Tibial artery (tissue), 4 donors: ENCODE data around the gene POLD2.

Source experiments
- DNase-seq, 2 donors: peaks; one replicate each; pipeline ENCODE4 v3.0.0-alpha.2; 2019
- H3K27ac ChIP-seq, 2 donors: fragments of 200-600 bp; sonication (generic) in 1 of 2; 1 replicate in 1 of 2; 2 replicates in 1 of 2; pipeline ENCODE4 v1.5.1; 2018 to 2019; ENCODE audit warnings: mild to moderate bottlenecking in 1 of 2
- H3K27me3 ChIP-seq, 2 donors: fragments of 200-600 bp; sonication (generic) in 1 of 2; one replicate each; pipeline versions ENCODE4 v1.5.1 to v1.6.0; 2016 to 2019
- H3K36me3 ChIP-seq, 3 donors: fragments of 200-600 bp; sonication (generic) in 2 of 3; one replicate each; pipeline ENCODE4 v1.5.1; 2016 to 2019; ENCODE audit warnings: mild to moderate bottlenecking in 2 of 3
- H3K4me1 ChIP-seq, 4 donors: fragments of 200-600 bp; sonication (generic) in 2 of 4; 1 replicate in 3 of 4; 2 replicates in 1 of 4; pipeline ENCODE4 v1.5.1; 2016 to 2019
- H3K4me3 ChIP-seq, 2 donors: fragments of 200-600 bp; sonication (generic) in 1 of 2; 1 replicate in 1 of 2; 2 replicates in 1 of 2; pipeline ENCODE4 v1.5.1; 2018 to 2019; ENCODE audit warnings: mild to moderate bottlenecking in 2 of 2
- H3K9me3 ChIP-seq, 3 donors: fragments of 200-600 bp; sonication (generic) in 1 of 3; one replicate each; pipeline ENCODE4 v1.5.1; 2016 to 2019
- CTCF ChIP-seq, 2 experiments: fragments of 200-600 bp in 1 of 2; fragments of 450-650 bp in 1 of 2; IDR thresholded peaks; one replicate each; pipeline ENCODE4 v1.5.1; 2017 to 2019; ENCODE audit warnings: antibody characterized with exemption in 2 of 2, mild to moderate bottlenecking in 1 of 2, moderate library complexity in 1 of 2
- intact Hi-C: fragments of 100-400 bp; cut with DNase I; formaldehyde crosslinking; loops from one replicate; pipeline ENCODE4 v1.15.0; 2023; ENCODE audit warnings: low total_unique reads

POLD2 gene

GRCh38 chr7:44097064-44097932, 26.1 kb downstream of the POLD2 start:
- H3K27me3 ChIP-seq = no peaks in the 10 kb centered on the region
- no peaks in the 10 kb centered on the region for H3K36me3 ChIP-seq
- TF ChIP-seq CTCF (IDR thresholded peaks at IDR 0.05) = no peak
- no peak overlapping the region for H3K4me3 ChIP-seq
- intact Hi-C loops = no loop called here
- H3K27ac ChIP-seq = peak overlapping the region; percentile 98 to 100
- no peak for DNase-seq
- peaks cover 0 to 75% (median 46%) of the 10 kb centered on the region in 4 donors for H3K4me1 ChIP-seq
- no peaks in the 10 kb centered on the region for H3K9me3 ChIP-seq

GRCh38 chr7:44096326-44096881, 26.9 kb downstream of the POLD2 start:
- H3K36me3 ChIP-seq = no peaks in the 10 kb centered on the region
- no peaks in the 10 kb centered on the region for H3K27me3 ChIP-seq
- no peaks in the 10 kb centered on the region for H3K9me3 ChIP-seq
- H3K4me1 ChIP-seq = peaks cover 0 to 74% (median 42%) of the 10 kb centered on the region in 4 donors
- peak overlapping the region; percentile 98 to 100 for H3K27ac ChIP-seq
- H3K4me3 ChIP-seq = no peak overlapping the region
- DNase-seq = no peak
- no peak for TF ChIP-seq CTCF (IDR thresholded peaks at IDR 0.05)
- intact Hi-C loops = no loop called here

GRCh38 chr7:44095781-44096180, 27.6 kb downstream of the POLD2 start:
- Histone ChIP-seq H3K27ac (peak overlapping the region; percentile 93 to 98), H3K4me1 (peaks cover 0 to 74% (median 40%) of the 10 kb centered on the region in 4 donors), H3K4me3 (no peak overlapping the region), H3K36me3 (no peaks in the 10 kb centered on the region), H3K9me3 (no peaks in the 10 kb centered on the region), H3K27me3 (no peaks in the 10 kb centered on the region)
- DNase-seq = no peak
- intact Hi-C loops = no loop called here
- TF ChIP-seq CTCF (IDR thresholded peaks at IDR 0.05) = no peak

GRCh38 chr7:44094883-44095592, 28.3 kb downstream of the POLD2 start:
- no peak for DNase-seq
- intact Hi-C loops = no loop called here
- Histone ChIP-seq H3K4me1 (peaks cover 0 to 74% (median 40%) of the 10 kb centered on the region in 4 donors), H3K27ac (peak overlapping the region; percentile 93 to 98), H3K9me3 (no peaks in the 10 kb centered on the region), H3K36me3 (no peaks in the 10 kb centered on the region), H3K27me3 (no peaks in the 10 kb centered on the region), H3K4me3 (no peak overlapping the region)
- TF ChIP-seq CTCF (IDR thresholded peaks at IDR 0.05) = no peak

- Histone ChIP-seq H3K9me3 (no peaks in the 10 kb centered on the region), H3K27me3 (no peaks in the 10 kb centered on the region), H3K36me3 (no peaks in the 10 kb centered on the region), H3K27ac (peak overlapping the region; percentile 93 to 98), H3K4me3 (no peak overlapping the region), H3K4me1 (peaks cover 0 to 74% (median 40%) of the 10 kb centered on the region in 4 donors)
- no peak for DNase-seq
- intact Hi-C loops = no loop called here
- TF ChIP-seq CTCF (IDR thresholded peaks at IDR 0.05) = no peak
Measured at GRCh38 chr7:44094365-44094764, 29.0 kb downstream of the POLD2 start.
